SKM-1 (cell line): Measurements from ENCODE around the gene ANXA1.

ENCODE experiments used
- DNase-seq: peaks from one replicate; lab custom pipeline; 2025; ENCODE audit not compliant: unreplicated experiment; lab: John Stamatoyannopoulos, UW

The ANXA1 gene

GRCh38 chr9:73137914-73138313 is 13.8 kb upstream of the ANXA1 start:
- DNase-seq = no peak

- no peak for DNase-seq
Observed at GRCh38 chr9:73138516-73138915, 13.1 kb upstream of the ANXA1 start.

GRCh38 chr9:73141282-73141681 is 10.4 kb upstream of the ANXA1 start:
- DNase-seq = no peak

- DNase-seq = peak; percentile 38
Observed at GRCh38 chr9:73143711-73144328, 7.8 kb upstream of the ANXA1 start.

GRCh38 chr9:73146111-73146815 is 5.4 kb upstream of the ANXA1 start:
- no peak for DNase-seq

GRCh38 chr9:73148447-73148937 is 3.2 kb upstream of the ANXA1 start:
- DNase-seq = no peak

- peak; percentile 7 for DNase-seq
Observed at GRCh38 chr9:73149371-73150067, 2.1 kb upstream of the ANXA1 start.

GRCh38 chr9:73152543-73152844 is 829 bp downstream of the ANXA1 start:
- no peak for DNase-seq

- no peak for DNase-seq
Observed at GRCh38 chr9:73152953-73153352, 1.3 kb downstream of the ANXA1 start.

GRCh38 chr9:73153793-73154227 is 2.1 kb downstream of the ANXA1 start:
- peak; percentile 6 for DNase-seq

- DNase-seq = no peak
Observed at GRCh38 chr9:73154271-73154670, 2.6 kb downstream of the ANXA1 start.

GRCh38 chr9:73154722-73155121 is 3.1 kb downstream of the ANXA1 start:
- DNase-seq = peak; percentile 9

GRCh38 chr9:73155377-73155776 is 3.7 kb downstream of the ANXA1 start:
- DNase-seq = no peak

- DNase-seq = no peak
Observed at GRCh38 chr9:73155968-73156864, 4.6 kb downstream of the ANXA1 start.

GRCh38 chr9:73156865-73157187 is 5.2 kb downstream of the ANXA1 start:
- DNase-seq = no peak

GRCh38 chr9:73157811-73158210 is 6.1 kb downstream of the ANXA1 start:
- no peak for DNase-seq

- DNase-seq = no peak
Observed at GRCh38 chr9:73158723-73159122, 7.1 kb downstream of the ANXA1 start.

GRCh38 chr9:73160868-73161267 is 9.2 kb downstream of the ANXA1 start:
- DNase-seq = no peak

GRCh38 chr9:73162987-73163768 is 11.5 kb downstream of the ANXA1 start:
- no peak for DNase-seq

GRCh38 chr9:73165911-73166310 is 14.2 kb downstream of the ANXA1 start:
- no peak for DNase-seq

- no peak for DNase-seq
Observed at GRCh38 chr9:73166468-73166867, 14.8 kb downstream of the ANXA1 start.
